Tibial artery (tissue), 4 donors: Measurements from ENCODE around the gene MOB1B.

Experiments used
- DNase-seq, 2 donors: peaks; one replicate each; pipeline ENCODE4 v3.0.0-alpha.2; 2019
- H3K27ac ChIP-seq, 2 donors: fragments of 200-600 bp; sonication (generic) in 1 of 2; 1 replicate in 1 of 2; 2 replicates in 1 of 2; pipeline ENCODE4 v1.5.1; 2018 to 2019; ENCODE audit warnings: mild to moderate bottlenecking in 1 of 2
- H3K27me3 ChIP-seq, 2 donors: fragments of 200-600 bp; sonication (generic) in 1 of 2; one replicate each; pipeline versions ENCODE4 v1.5.1 to v1.6.0; 2016 to 2019
- H3K36me3 ChIP-seq, 3 donors: fragments of 200-600 bp; sonication (generic) in 2 of 3; one replicate each; pipeline ENCODE4 v1.5.1; 2016 to 2019; ENCODE audit warnings: mild to moderate bottlenecking in 2 of 3
- H3K4me1 ChIP-seq, 4 donors: fragments of 200-600 bp; sonication (generic) in 2 of 4; 1 replicate in 3 of 4; 2 replicates in 1 of 4; pipeline ENCODE4 v1.5.1; 2016 to 2019
- H3K4me3 ChIP-seq, 2 donors: fragments of 200-600 bp; sonication (generic) in 1 of 2; 1 replicate in 1 of 2; 2 replicates in 1 of 2; pipeline ENCODE4 v1.5.1; 2018 to 2019; ENCODE audit warnings: mild to moderate bottlenecking in 2 of 2
- H3K9me3 ChIP-seq, 3 donors: fragments of 200-600 bp; sonication (generic) in 1 of 3; one replicate each; pipeline ENCODE4 v1.5.1; 2016 to 2019
- intact Hi-C: fragments of 100-400 bp; cut with DNase I; formaldehyde crosslinking; loops from one replicate; pipeline ENCODE4 v1.15.0; 2023; ENCODE audit warnings: low total_unique reads
- TF ChIP-seq, protein P1 (sequence below), 2 experiments: fragments of 200-600 bp in 1 of 2; fragments of 450-650 bp in 1 of 2; IDR thresholded peaks; one replicate each; pipeline ENCODE4 v1.5.1; 2017 to 2019; ENCODE audit warnings: antibody characterized with exemption in 2 of 2, mild to moderate bottlenecking in 1 of 2, moderate library complexity in 1 of 2

Gene MOB1B

GRCh38 chr4:70945046-70945445 lies 42.9 kb downstream of the MOB1B start:
- Histone ChIP-seq H3K27ac (no peak overlapping the region), H3K9me3 (no peaks in the 10 kb centered on the region), H3K4me3 (no peak overlapping the region), H3K36me3 (no peaks in the 10 kb centered on the region), H3K27me3 (no peaks in the 10 kb centered on the region), H3K4me1 (peaks cover 0 to 8% (median 5%) of the 10 kb centered on the region in 4 donors)
- intact Hi-C loops = no loop called here
- no peak for DNase-seq
- TF ChIP-seq, protein P1, sequence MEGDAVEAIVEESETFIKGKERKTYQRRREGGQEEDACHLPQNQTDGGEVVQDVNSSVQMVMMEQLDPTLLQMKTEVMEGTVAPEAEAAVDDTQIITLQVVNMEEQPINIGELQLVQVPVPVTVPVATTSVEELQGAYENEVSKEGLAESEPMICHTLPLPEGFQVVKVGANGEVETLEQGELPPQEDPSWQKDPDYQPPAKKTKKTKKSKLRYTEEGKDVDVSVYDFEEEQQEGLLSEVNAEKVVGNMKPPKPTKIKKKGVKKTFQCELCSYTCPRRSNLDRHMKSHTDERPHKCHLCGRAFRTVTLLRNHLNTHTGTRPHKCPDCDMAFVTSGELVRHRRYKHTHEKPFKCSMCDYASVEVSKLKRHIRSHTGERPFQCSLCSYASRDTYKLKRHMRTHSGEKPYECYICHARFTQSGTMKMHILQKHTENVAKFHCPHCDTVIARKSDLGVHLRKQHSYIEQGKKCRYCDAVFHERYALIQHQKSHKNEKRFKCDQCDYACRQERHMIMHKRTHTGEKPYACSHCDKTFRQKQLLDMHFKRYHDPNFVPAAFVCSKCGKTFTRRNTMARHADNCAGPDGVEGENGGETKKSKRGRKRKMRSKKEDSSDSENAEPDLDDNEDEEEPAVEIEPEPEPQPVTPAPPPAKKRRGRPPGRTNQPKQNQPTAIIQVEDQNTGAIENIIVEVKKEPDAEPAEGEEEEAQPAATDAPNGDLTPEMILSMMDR (IDR thresholded peaks at IDR 0.05) = no peak

GRCh38 chr4:70945452-70946055 lies 43.4 kb downstream of the MOB1B start:
- TF ChIP-seq, protein P1 (IDR thresholded peaks at IDR 0.05) = no peak
- intact Hi-C loops = no loop called here
- H3K4me3 ChIP-seq = no peak overlapping the region
- no peak for DNase-seq
- no peaks in the 10 kb centered on the region for H3K27me3 ChIP-seq
- no peak overlapping the region for H3K27ac ChIP-seq
- H3K9me3 ChIP-seq = no peaks in the 10 kb centered on the region
- no peaks in the 10 kb centered on the region for H3K36me3 ChIP-seq
- peaks cover 0 to 8% (median 5%) of the 10 kb centered on the region in 4 donors for H3K4me1 ChIP-seq

- H3K36me3 ChIP-seq = no peaks in the 10 kb centered on the region
- DNase-seq = no peak
- no peak overlapping the region for H3K4me3 ChIP-seq
- no peaks in the 10 kb centered on the region for H3K9me3 ChIP-seq
- no peak overlapping the region for H3K27ac ChIP-seq
- peaks cover 0 to 8% (median 5%) of the 10 kb centered on the region in 4 donors for H3K4me1 ChIP-seq
- no peaks in the 10 kb centered on the region for H3K27me3 ChIP-seq
- TF ChIP-seq, protein P1 (IDR thresholded peaks at IDR 0.05) = no peak
- intact Hi-C loops = no loop called here
Observed at GRCh38 chr4:70946939-70947338, 44.8 kb downstream of the MOB1B start.

DNA sequence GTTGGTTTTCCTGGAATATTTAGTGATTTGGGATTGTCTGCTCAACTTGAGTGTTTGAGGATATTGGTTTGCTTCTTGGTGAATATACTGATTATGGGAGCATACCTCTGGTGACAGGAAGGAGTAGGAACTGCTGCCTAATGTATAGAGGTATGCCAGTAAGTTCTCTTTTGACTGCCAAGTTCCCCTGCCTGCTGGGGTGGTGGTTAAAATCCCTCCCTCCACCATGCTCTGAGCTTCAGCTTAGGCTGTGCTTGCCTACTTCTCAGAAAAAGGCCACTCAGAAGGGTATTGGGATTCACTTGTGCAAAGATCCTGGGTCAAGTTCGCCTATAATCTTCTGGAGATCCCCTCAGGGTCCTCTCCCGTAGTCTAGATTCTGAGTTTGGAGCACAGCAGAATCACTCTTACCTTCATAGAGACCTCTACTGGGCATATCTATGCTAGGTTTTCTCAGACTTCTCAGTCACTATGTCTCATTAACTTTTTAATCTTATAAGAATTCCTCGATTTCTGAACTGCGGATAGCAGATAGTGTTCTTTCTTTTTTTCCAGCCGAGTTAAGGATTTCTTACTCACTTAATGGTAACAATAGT lies 46.6 kb downstream of the MOB1B start:
- Histone ChIP-seq H3K4me3 (no peak overlapping the region), H3K9me3 (no peaks in the 10 kb centered on the region)

DNA sequence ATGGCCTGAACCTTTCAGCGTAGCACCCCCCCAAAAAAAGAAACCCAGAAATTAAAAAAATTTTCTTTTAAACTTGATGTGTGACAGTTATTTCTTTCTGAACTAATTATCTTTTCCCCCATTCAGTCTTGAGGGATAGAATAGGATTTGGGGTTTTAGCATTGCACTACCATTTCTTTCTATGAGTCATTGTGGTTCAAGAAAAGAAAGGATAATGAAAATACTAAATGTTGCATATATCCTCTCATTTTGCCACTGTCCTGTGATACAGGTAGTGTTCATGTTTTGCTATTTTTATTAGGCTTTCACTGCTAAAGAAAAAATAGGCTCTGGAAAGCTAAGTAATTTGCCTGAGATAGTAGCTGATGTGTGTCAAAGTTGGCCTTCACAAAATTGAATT lies 51.9 kb downstream of the MOB1B start:
- Histone ChIP-seq H3K9me3 (no peaks in the 10 kb centered on the region), H3K36me3 (no peaks in the 10 kb centered on the region), H3K27me3 (no peaks in the 10 kb centered on the region), H3K27ac (no peak overlapping the region), H3K4me3 (no peak overlapping the region), H3K4me1 (peaks cover 0 to 25% (median 9%) of the 10 kb centered on the region in 4 donors)
- intact Hi-C loops = no loop called here
- TF ChIP-seq, protein P1 (IDR thresholded peaks at IDR 0.05) = no peak
- no peak for DNase-seq

More for the DNA sequence above, 46.6 kb downstream of the MOB1B start:
- Histone ChIP-seq H3K27me3 (no peaks in the 10 kb centered on the region), H3K36me3 (no peaks in the 10 kb centered on the region), H3K4me1 (peaks cover 0 to 8% (median 5%) of the 10 kb centered on the region in 4 donors), H3K27ac (no peak overlapping the region)
- TF ChIP-seq, protein P1 (IDR thresholded peaks at IDR 0.05) = peak in 1 of 2 experiments; percentile 6
- intact Hi-C loops = no loop called here
- no peak for DNase-seq
